ENCODE data around the gene APOL5. TPM values are rescaled to one million over a fixed set of nuclear protein-coding genes. Genes with fewer than 3 reads are reported as not detected.

APOL5 gene
- total RNA-seq, 2 donors from 2014 or later = not detected

GRCh38 chr22:35726398-35726797 lies 8.7 kb downstream of the APOL5 start:
- WGBS, 2 experiments (ENCODE audit: insufficient coverage in 1 of 2, insufficient read length in 1 of 2) = 91 to 97% methylated on average over 6 of the region's 6 CpGs
- DNase-seq = no peak
- Mint-ChIP-seq H3K36me3 (ENCODE audit: low read depth) (no peaks in the 10 kb centered on the region), H3K27ac (no peak overlapping the region), H3K9me3 (no peaks in the 10 kb centered on the region), H3K27me3 (ENCODE audit: insufficient read depth) (peaks cover 2% of the 10 kb centered on the region), H3K4me1 (no peaks in the 10 kb centered on the region), H3K4me3 (no peak overlapping the region)
- no peak overlapping the region for H3K9ac ChIP-seq (ENCODE audit: extremely low read depth, low read length, poor library complexity, severe bottlenecking)
- TF ChIP-seq, protein P1, sequence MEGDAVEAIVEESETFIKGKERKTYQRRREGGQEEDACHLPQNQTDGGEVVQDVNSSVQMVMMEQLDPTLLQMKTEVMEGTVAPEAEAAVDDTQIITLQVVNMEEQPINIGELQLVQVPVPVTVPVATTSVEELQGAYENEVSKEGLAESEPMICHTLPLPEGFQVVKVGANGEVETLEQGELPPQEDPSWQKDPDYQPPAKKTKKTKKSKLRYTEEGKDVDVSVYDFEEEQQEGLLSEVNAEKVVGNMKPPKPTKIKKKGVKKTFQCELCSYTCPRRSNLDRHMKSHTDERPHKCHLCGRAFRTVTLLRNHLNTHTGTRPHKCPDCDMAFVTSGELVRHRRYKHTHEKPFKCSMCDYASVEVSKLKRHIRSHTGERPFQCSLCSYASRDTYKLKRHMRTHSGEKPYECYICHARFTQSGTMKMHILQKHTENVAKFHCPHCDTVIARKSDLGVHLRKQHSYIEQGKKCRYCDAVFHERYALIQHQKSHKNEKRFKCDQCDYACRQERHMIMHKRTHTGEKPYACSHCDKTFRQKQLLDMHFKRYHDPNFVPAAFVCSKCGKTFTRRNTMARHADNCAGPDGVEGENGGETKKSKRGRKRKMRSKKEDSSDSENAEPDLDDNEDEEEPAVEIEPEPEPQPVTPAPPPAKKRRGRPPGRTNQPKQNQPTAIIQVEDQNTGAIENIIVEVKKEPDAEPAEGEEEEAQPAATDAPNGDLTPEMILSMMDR (conservative IDR thresholded peaks at IDR 0.05) = no peak
- no peaks in the 10 kb centered on the region for H3K36me3 ChIP-seq (ENCODE audit: control insufficient read depth, insufficient read depth, low read length)
- no peak overlapping the region for H3K4me3 ChIP-seq (ENCODE audit: low read length)
- no peaks in the 10 kb centered on the region for H3K27me3 ChIP-seq (ENCODE audit: control insufficient read depth, insufficient read depth, low read length, poor library complexity, severe bottlenecking)
- H3K27ac ChIP-seq (ENCODE audit: low read depth, low read length) = no peak overlapping the region
- no peaks in the 10 kb centered on the region for H3K4me1 ChIP-seq (ENCODE audit: control insufficient read depth, insufficient read depth, low read length)
- no peaks in the 10 kb centered on the region for H3K9me3 ChIP-seq (ENCODE audit: control insufficient read depth, low read length)

DNA sequence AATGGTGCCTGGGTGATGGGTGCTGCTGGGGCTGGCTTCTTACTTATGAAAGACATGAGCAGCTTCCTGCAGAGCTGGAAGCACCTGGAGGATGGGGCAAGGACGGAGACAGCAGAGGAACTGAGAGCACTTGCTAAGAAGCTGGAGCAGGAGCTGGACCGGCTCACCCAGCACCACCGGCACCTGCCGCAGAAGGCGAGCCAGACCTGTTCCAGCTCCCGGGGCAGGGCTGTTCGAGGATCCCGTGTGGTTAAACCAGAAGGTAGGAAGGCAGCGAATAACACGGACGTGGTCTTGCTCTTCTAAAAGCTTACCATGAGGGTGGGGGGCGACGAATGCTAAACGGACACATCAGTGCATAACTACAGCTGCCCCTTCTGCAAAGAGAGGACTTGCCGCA lies 9.3 kb downstream of the APOL5 start:
- H3K9ac ChIP-seq (ENCODE audit: extremely low read depth, low read length, poor library complexity, severe bottlenecking) = no peak overlapping the region
- WGBS, 2 experiments (ENCODE audit: insufficient coverage in 1 of 2, insufficient read length in 1 of 2) = 92 to 94% methylated on average over 11 to 15 of the region's 15 CpGs
- Mint-ChIP-seq H3K27me3 (ENCODE audit: insufficient read depth) (peaks cover 2% of the 10 kb centered on the region), H3K9me3 (no peaks in the 10 kb centered on the region), H3K4me3 (no peak overlapping the region), H3K4me1 (no peaks in the 10 kb centered on the region), H3K36me3 (ENCODE audit: low read depth) (no peaks in the 10 kb centered on the region), H3K27ac (no peak overlapping the region)
- H3K9me3 ChIP-seq (ENCODE audit: control insufficient read depth, low read length) = no peaks in the 10 kb centered on the region
- TF ChIP-seq, protein P1 (conservative IDR thresholded peaks at IDR 0.05) = no peak
- H3K27ac ChIP-seq (ENCODE audit: low read depth, low read length) = no peak overlapping the region
- no peaks in the 10 kb centered on the region for H3K4me1 ChIP-seq (ENCODE audit: control insufficient read depth, insufficient read depth, low read length)
- H3K27me3 ChIP-seq (ENCODE audit: control insufficient read depth, insufficient read depth, low read length, poor library complexity, severe bottlenecking) = no peaks in the 10 kb centered on the region
- DNase-seq = no peak
- H3K36me3 ChIP-seq (ENCODE audit: control insufficient read depth, insufficient read depth, low read length) = no peaks in the 10 kb centered on the region
- no peak overlapping the region for H3K4me3 ChIP-seq (ENCODE audit: low read length)

DNA sequence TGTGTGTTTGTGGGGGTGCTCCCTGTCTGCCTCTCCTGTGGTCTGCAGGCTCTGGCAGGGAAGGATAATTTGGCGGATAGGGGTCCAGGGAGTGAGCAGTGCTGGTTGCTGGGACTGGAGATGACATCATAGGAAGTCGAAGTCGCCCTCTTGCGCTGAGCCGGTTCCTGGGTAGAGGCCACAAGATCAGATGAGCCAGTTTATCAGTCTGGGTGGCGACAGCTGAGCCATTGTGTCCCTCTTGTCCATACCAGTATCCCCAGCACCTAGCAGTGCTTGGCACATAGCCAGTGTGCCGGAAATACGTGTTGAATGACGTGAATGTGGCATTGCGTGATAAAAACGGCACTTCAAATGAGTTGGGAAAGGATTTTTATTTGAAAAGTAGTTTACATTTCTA lies 9.8 kb downstream of the APOL5 start:
- Mint-ChIP-seq H3K27ac (no peak overlapping the region), H3K27me3 (ENCODE audit: insufficient read depth) (peaks cover 2% of the 10 kb centered on the region), H3K36me3 (ENCODE audit: low read depth) (no peaks in the 10 kb centered on the region), H3K4me1 (no peaks in the 10 kb centered on the region), H3K9me3 (no peaks in the 10 kb centered on the region), H3K4me3 (no peak overlapping the region)
- no peaks in the 10 kb centered on the region for H3K4me1 ChIP-seq (ENCODE audit: control insufficient read depth, insufficient read depth, low read length)
- no peaks in the 10 kb centered on the region for H3K27me3 ChIP-seq (ENCODE audit: control insufficient read depth, insufficient read depth, low read length, poor library complexity, severe bottlenecking)
- TF ChIP-seq, protein P1 (conservative IDR thresholded peaks at IDR 0.05) = no peak
- H3K36me3 ChIP-seq (ENCODE audit: control insufficient read depth, insufficient read depth, low read length) = no peaks in the 10 kb centered on the region
- no peak overlapping the region for H3K27ac ChIP-seq (ENCODE audit: low read depth, low read length)
- DNase-seq = no peak
- H3K4me3 ChIP-seq (ENCODE audit: low read length) = no peak overlapping the region
- no peaks in the 10 kb centered on the region for H3K9me3 ChIP-seq (ENCODE audit: control insufficient read depth, low read length)
- no peak overlapping the region for H3K9ac ChIP-seq (ENCODE audit: extremely low read depth, low read length, poor library complexity, severe bottlenecking)
- 96 to 100% methylated on average over 8 to 11 of the region's 11 CpGs for WGBS, 2 experiments (ENCODE audit: insufficient coverage in 1 of 2, insufficient read length in 1 of 2)
